ENCODE measurements around the gene IKZF4.

GRCh38 chr12:56038022-56038655 lies 17.3 kb downstream of the IKZF4 start:
- TF ChIP-seq CTCF (IDR thresholded peaks at IDR 0.05) = no peak
- TF ChIP-seq EZH2 (IDR thresholded peaks at IDR 0.05; ENCODE audit: borderline replicate concordance, insufficient read depth, low read depth, low read length, poor library complexity, severe bottlenecking) = no peak
